ENCODE data around the gene FAM163B. TPM values are rescaled to one million over a fixed set of nuclear protein-coding genes. Genes with fewer than 3 reads are reported as not detected.

Gene FAM163B
- polyA plus RNA-seq, 1 experiment = not detected

GRCh38 chr9:133535306-133535877 lies 73.8 kb downstream of the FAM163B start:
- POLR2A ChIA-PET = no interaction called here
- DNase-seq (ENCODE audit: low read depth) = no peak
- no peak overlapping the region for H3K4me3 ChIP-seq (ENCODE audit: low read depth, low read length)
- peaks cover 31% of the 10 kb centered on the region for H3K27me3 ChIP-seq (ENCODE audit: control insufficient read depth, insufficient read depth, low read length)
- H3K36me3 ChIP-seq (ENCODE audit: control insufficient read depth, insufficient read depth, low read length) = no peaks in the 10 kb centered on the region
- CTCF ChIA-PET = no interaction called here
- no peak for TF ChIP-seq CTCF (IDR thresholded peaks at IDR 0.05; ENCODE audit: insufficient read depth, low read depth, low read length)

DNA sequence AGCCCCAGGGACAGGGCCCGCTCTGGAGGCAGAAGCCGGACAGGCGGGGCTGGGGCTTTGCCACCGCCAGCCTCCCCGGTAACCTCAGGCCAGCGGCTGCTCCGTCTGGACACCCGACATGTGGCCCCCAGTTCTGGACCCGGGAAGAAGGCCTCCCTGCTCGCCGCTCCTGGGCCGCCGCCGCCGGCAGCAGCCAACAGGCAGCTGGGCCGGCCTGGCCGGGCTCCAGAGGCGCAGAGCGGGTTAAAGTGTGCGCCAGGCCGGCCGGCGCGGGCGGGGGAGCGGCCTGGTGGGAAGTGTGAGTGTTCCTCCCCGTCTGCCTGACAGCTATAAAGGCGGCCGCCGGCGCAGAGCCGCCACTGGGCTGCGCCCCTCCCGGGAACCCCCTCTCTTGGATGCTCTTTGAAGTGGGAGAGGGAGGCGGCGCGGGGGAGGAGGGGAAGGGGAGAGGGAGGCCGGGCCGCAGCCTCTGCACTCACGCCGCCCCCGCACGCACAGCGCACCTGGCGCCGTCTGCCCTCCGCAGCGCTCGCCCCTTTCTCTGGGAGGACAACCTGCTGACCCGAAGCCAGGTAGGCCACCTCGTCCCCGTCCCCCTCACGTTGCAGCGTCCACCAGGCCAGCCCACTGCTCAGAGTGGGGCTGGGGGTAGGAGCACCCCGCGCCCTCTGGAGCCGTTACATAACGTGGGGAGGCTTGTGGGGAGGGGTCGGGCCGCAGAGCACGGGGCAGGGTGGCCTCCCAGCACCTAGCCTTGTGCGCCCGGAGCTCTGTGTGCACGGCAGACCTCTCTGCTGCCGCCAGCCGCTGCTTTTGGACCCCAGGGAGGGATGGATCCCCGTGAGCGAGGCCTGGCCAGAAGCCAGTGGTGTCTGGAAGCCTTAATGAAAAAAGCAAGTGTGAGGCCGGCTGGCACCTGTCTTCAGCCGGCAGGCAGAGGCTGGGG lies 74.6 kb downstream of the FAM163B start, which contains the start of gene ADAMTSL2:
TSS of gene ADAMTSL2 (plus strand) at position 359 of the 946 bp plus-strand sequence. CDS start 2,009 bp downstream, outside the sequence.
- POLR2A ChIA-PET = no interaction called here
- H3K4me3 ChIP-seq (ENCODE audit: low read depth, low read length) = no peak within 1 kb of the TSS
- DNase-seq (ENCODE audit: low read depth) = no peak
- no peaks in the 10 kb centered on the region for H3K36me3 ChIP-seq (ENCODE audit: control insufficient read depth, insufficient read depth, low read length)
- H3K27me3 ChIP-seq (ENCODE audit: control insufficient read depth, insufficient read depth, low read length) = peaks cover 29% of the 10 kb centered on the region
- TF ChIP-seq CTCF (IDR thresholded peaks at IDR 0.05; ENCODE audit: insufficient read depth, low read depth, low read length) = no peak
- CTCF ChIA-PET = interaction anchor here (1.0 to 3.6 kb wide), 5 partner anchors 99 to 208 kb away, joined by 3 to 33 read pairs (median 14); no protein-coding TSS in a partner anchor

GRCh38 chr9:133533857-133534256 lies 75.3 kb downstream of the FAM163B start:
- no peak for TF ChIP-seq CTCF (IDR thresholded peaks at IDR 0.05; ENCODE audit: insufficient read depth, low read depth, low read length)
- Histone ChIP-seq H3K36me3 (ENCODE audit: control insufficient read depth, insufficient read depth, low read length) (no peaks in the 10 kb centered on the region), H3K4me3 (ENCODE audit: low read depth, low read length) (no peak overlapping the region), H3K27me3 (ENCODE audit: control insufficient read depth, insufficient read depth, low read length) (peaks cover 31% of the 10 kb centered on the region)
- POLR2A ChIA-PET = no interaction called here
- CTCF ChIA-PET = interaction anchor here (0.9 to 3.6 kb wide), 6 partner anchors 100 to 209 kb away, joined by 3 to 33 read pairs (median 8); no protein-coding TSS in a partner anchor
- no peak for DNase-seq (ENCODE audit: low read depth)

DNA sequence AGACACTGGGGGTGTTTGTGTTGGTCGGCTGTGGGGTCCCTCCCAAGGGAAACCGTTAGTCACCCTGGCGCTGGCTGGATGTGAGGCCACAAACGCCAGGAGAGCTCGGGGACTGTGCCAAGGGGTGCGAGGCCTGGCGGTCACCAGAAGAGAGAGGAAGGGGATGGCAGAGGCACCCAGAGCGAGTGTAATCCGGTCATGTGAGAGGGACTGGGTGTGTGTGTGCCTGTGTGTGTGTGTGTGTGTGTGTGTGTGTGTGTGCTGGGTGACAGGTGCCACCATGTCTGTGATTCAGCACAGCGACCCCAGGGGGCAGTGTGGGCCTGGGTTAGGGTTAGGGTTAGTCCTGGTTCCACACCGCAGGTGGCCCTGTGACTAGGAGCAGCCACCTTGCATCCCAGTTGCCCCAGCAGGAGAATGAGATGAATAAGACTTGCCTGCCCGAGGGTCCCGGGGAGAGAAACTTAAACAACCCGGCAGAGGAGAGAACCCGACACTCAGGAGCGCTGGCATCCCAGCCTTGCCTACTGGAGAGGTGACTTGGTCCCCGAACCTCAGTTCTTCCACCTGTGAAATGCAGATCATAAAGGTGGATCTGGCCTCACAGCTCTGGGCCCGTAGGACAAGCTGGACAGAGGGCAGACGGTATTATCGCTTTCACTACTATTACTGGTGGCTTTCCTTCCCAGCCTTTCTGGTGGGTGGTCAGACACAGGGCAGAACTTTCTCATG lies 76.1 kb downstream of the FAM163B start:
- peak; percentile 64 for TF ChIP-seq CTCF (IDR thresholded peaks at IDR 0.05; ENCODE audit: insufficient read depth, low read depth, low read length)
- no peak for DNase-seq (ENCODE audit: low read depth)
- peaks cover 39% of the 10 kb centered on the region for H3K27me3 ChIP-seq (ENCODE audit: control insufficient read depth, insufficient read depth, low read length)
- no peaks in the 10 kb centered on the region for H3K36me3 ChIP-seq (ENCODE audit: control insufficient read depth, insufficient read depth, low read length)
- ChIA-PET CTCF (interaction anchor here (0.9 to 3.6 kb wide), 6 partner anchors 101 to 209 kb away, joined by 3 to 33 read pairs (median 8); no protein-coding TSS in a partner anchor), POLR2A (no interaction called here)
- H3K4me3 ChIP-seq (ENCODE audit: low read depth, low read length) = no peak overlapping the region
